ENCODE data around the gene SERPINH1. TPM values are rescaled to one million over a fixed set of nuclear protein-coding genes. Genes with fewer than 3 reads are reported as not detected.

The SERPINH1 gene
- total and polyA plus RNA-seq, 7 donors: 11.6 to 43.3 (median 28.8) TPM

- intact Hi-C loops (cut with DNase I): no loop called here
- H3K9me3 ChIP-seq: no peaks in the 10 kb centered on the region
- H3K27me3 ChIP-seq (ENCODE audit: insufficient read depth in 3 of 3, low read length in 2 of 3): no peaks in the 10 kb centered on the region
- 78 to 86% (median 84%) methylated on average over 6 of the region's 6 CpGs for WGBS, 3 donors
- no peak overlapping the region for H3K4me3 ChIP-seq
- no peaks in the 10 kb centered on the region for H3K36me3 ChIP-seq (ENCODE audit: insufficient read depth in 1 of 2, low read depth in 1 of 2)
- ATAC-seq (no peak), DNase-seq (no peak)
- no peak for TF ChIP-seq CTCF (IDR thresholded peaks at IDR 0.05)
- H3K27ac ChIP-seq: no peak overlapping the region
- H3K4me1 ChIP-seq: no peaks in the 10 kb centered on the region
These were observed 29.9 kb downstream of the SERPINH1 start for GRCh38 chr11:75591966-75592365.

GRCh38 chr11:75592715-75593114, 30.7 kb downstream of the SERPINH1 start:
- intact Hi-C loops (cut with DNase I): no loop called here
- Histone ChIP-seq H3K27me3 (ENCODE audit: insufficient read depth in 3 of 3, low read length in 2 of 3) (no peaks in the 10 kb centered on the region), H3K4me3 (no peak overlapping the region), H3K4me1 (no peaks in the 10 kb centered on the region), H3K27ac (no peak overlapping the region), H3K36me3 (ENCODE audit: insufficient read depth in 1 of 2, low read depth in 1 of 2) (no peaks in the 10 kb centered on the region), H3K9me3 (no peaks in the 10 kb centered on the region)
- ATAC-seq (no peak), DNase-seq (no peak)
- no peak for TF ChIP-seq CTCF (IDR thresholded peaks at IDR 0.05)
- WGBS, 3 donors: 67 to 87% (median 70%) methylated on average over 2 of the region's 2 CpGs

GRCh38 chr11:75593286-75593915, 31.3 kb downstream of the SERPINH1 start:
- TF ChIP-seq CTCF (IDR thresholded peaks at IDR 0.05): no peak
- Histone ChIP-seq H3K36me3 (ENCODE audit: insufficient read depth in 1 of 2, low read depth in 1 of 2) (no peaks in the 10 kb centered on the region), H3K27me3 (ENCODE audit: insufficient read depth in 3 of 3, low read length in 2 of 3) (no peaks in the 10 kb centered on the region), H3K9me3 (no peaks in the 10 kb centered on the region), H3K4me1 (no peaks in the 10 kb centered on the region), H3K27ac (no peak overlapping the region), H3K4me3 (no peak overlapping the region)
- intact Hi-C loops (cut with DNase I): no loop called here
- no peak for DNase-seq
- ATAC-seq: no peak
- WGBS, 3 donors: 55 to 70% (median 63%) methylated on average over 2 of the region's 2 CpGs

GRCh38 chr11:75594211-75594610, 32.2 kb downstream of the SERPINH1 start:
- no peak for TF ChIP-seq CTCF (IDR thresholded peaks at IDR 0.05)
- ATAC-seq (no peak), DNase-seq (no peak)
- Histone ChIP-seq H3K36me3 (ENCODE audit: insufficient read depth in 1 of 2, low read depth in 1 of 2) (no peaks in the 10 kb centered on the region), H3K4me1 (no peaks in the 10 kb centered on the region), H3K27me3 (ENCODE audit: insufficient read depth in 3 of 3, low read length in 2 of 3) (no peaks in the 10 kb centered on the region), H3K27ac (no peak overlapping the region), H3K4me3 (no peak overlapping the region), H3K9me3 (no peaks in the 10 kb centered on the region)
- intact Hi-C loops (cut with DNase I): no loop called here
- WGBS, 3 donors: 73 to 75% (median 75%) methylated on average over 6 of the region's 6 CpGs

- Histone ChIP-seq H3K36me3 (ENCODE audit: insufficient read depth in 1 of 2, low read depth in 1 of 2) (no peaks in the 10 kb centered on the region), H3K9me3 (no peaks in the 10 kb centered on the region), H3K4me3 (no peak overlapping the region), H3K4me1 (no peaks in the 10 kb centered on the region), H3K27ac (no peak overlapping the region), H3K27me3 (ENCODE audit: insufficient read depth in 3 of 3, low read length in 2 of 3) (no peaks in the 10 kb centered on the region)
- no peak for TF ChIP-seq CTCF (IDR thresholded peaks at IDR 0.05)
- WGBS, 3 donors: 80 to 92% (median 87%) methylated on average over 2 of the region's 2 CpGs
- intact Hi-C loops (cut with DNase I): no loop called here
- DNase-seq (no peak), ATAC-seq (no peak)
These were observed 33.4 kb downstream of the SERPINH1 start for GRCh38 chr11:75595429-75595828.

Measured in psoas muscle (tissue), 8 donors.